HepG2 (cell line): ENCODE results near the gene APBA1. TPM values are rescaled to one million over a fixed set of nuclear protein-coding genes. Genes with fewer than 3 reads are reported as not detected.

Experiments
- FOXM1 ChIP-seq: sonication (generic); formaldehyde crosslinking; IDR thresholded peaks from 2 replicates; pipeline ENCODE4 v1.5.0; 2020; ENCODE audit warnings: missing genetic modification reagents
- FOXO1 ChIP-seq: sonication (generic); formaldehyde crosslinking; IDR thresholded peaks from 2 replicates; pipeline ENCODE4 v1.4.0; 2020; ENCODE audit warnings: missing genetic modification reagents
- GATA4 ChIP-seq: sonication (generic); IDR thresholded peaks from 2 replicates; pipeline ENCODE4 v1.6.1; 2016; ENCODE audit warnings: antibody characterized with exemption, low read depth, borderline replicate concordance
- HDAC1 ChIP-seq: sonication (generic); formaldehyde crosslinking; IDR thresholded peaks from 2 replicates; pipeline ENCODE4 v1.5.1; 2020; ENCODE audit warnings: mild to moderate bottlenecking, missing genetic modification reagents
- HNRNPK ChIP-seq: fragments of 200-400 bp; formaldehyde crosslinking; IDR thresholded peaks from 2 replicates; pipeline ENCODE4 v1.6.1; 2018; ENCODE audit warnings: low read length, low read depth, moderate library complexity, mild to moderate bottlenecking; ENCODE audit not compliant: poor library complexity, severe bottlenecking
- HOXA3 ChIP-seq: sonication (generic); formaldehyde crosslinking; IDR thresholded peaks from 2 replicates; pipeline ENCODE4 v1.5.0; 2020; ENCODE audit warnings: missing genetic modification reagents
- MLLT10 ChIP-seq: sonication (generic); formaldehyde crosslinking; IDR thresholded peaks from 2 replicates; pipeline ENCODE4 v1.4.0; 2020; ENCODE audit warnings: missing genetic modification reagents
- NAIF1 ChIP-seq: sonication (generic); formaldehyde crosslinking; IDR thresholded peaks from 2 replicates; pipeline ENCODE4 v1.5.0; 2020; ENCODE audit warnings: mild to moderate bottlenecking, missing genetic modification reagents, borderline replicate concordance
- PHF5A ChIP-seq: IDR thresholded peaks from one replicate; pipeline ENCODE4 v1.6.1; 2018; ENCODE audit warnings: low read depth, missing genetic modification reagents; ENCODE audit not compliant: unreplicated experiment
- SIN3B ChIP-seq: fragments of 150-350 bp; IDR thresholded peaks from 2 replicates; pipeline ENCODE4 v1.6.1; 2014; ENCODE audit warnings: low read length
- SIX4 ChIP-seq: sonication (generic); formaldehyde crosslinking; IDR thresholded peaks from 2 replicates; pipeline ENCODE4 v1.4.0; 2020; ENCODE audit warnings: missing genetic modification reagents
- SMAD3 ChIP-seq: sonication (generic); formaldehyde crosslinking; IDR thresholded peaks from 2 replicates; pipeline ENCODE4 v1.4.0; 2020; ENCODE audit warnings: missing genetic modification reagents
- SUZ12 ChIP-seq: fragments of 150-350 bp; IDR thresholded peaks from 2 replicates; pipeline ENCODE4 v1.6.1; 2014; ENCODE audit warnings: low read depth, low read length
- U2AF1 ChIP-seq: fragments of 200-400 bp; formaldehyde crosslinking; optimal IDR thresholded peaks from 2 replicates; pipeline ENCODE3; 2017; ENCODE audit warnings: mild to moderate bottlenecking, low read depth, low read length
- ZFP37 ChIP-seq: sonication (generic); formaldehyde crosslinking; IDR thresholded peaks from 2 replicates; pipeline ENCODE4 v1.4.0; 2020; ENCODE audit warnings: missing genetic modification reagents, borderline replicate concordance
- ZKSCAN8 ChIP-seq: IDR thresholded peaks from 2 replicates; pipeline ENCODE4 v1.6.1; 2016; ENCODE audit warnings: borderline replicate concordance, missing genetic modification reagents, missing compliant biosample characterization
- ZNF788 ChIP-seq: sonication (generic); formaldehyde crosslinking; IDR thresholded peaks from 2 replicates; pipeline ENCODE4 v1.5.0; 2020; ENCODE audit warnings: mild to moderate bottlenecking, missing genetic modification reagents, borderline replicate concordance
- ZNF816 ChIP-seq: sonication (generic); formaldehyde crosslinking; IDR thresholded peaks from 2 replicates; pipeline ENCODE4 v1.8.0; 2022; ENCODE audit warnings: missing genetic modification reagents, mild to moderate bottlenecking, borderline replicate concordance
- ZSCAN21 ChIP-seq: sonication (generic); formaldehyde crosslinking; IDR thresholded peaks from 2 replicates; pipeline ENCODE4 v1.8.0; 2022; ENCODE audit warnings: mild to moderate bottlenecking, missing genetic modification reagents, moderate library complexity, borderline replicate concordance
- polyA plus RNA-seq, 8 experiments: library from polyadenylated mRNA; depleted of rRNA in 3 of 8; stranded (reverse) in 7 of 8; unstranded in 1 of 8; fragments of >200 nt; fragmentation: Illumina TruSeq in 4 of 8; extraction: Trizol in 4 of 8; gene quantifications; 2 replicates each; pipeline versions ENCODE4 v1.2.1 to v1.2.3, GENCODE V29; 2011 to 2016; ENCODE audit warnings: low read depth in 4 of 8, missing spikeins in 1 of 8, mixed read lengths in 1 of 8; ENCODE audit not compliant: insufficient read depth in 1 of 8
- total RNA-seq, 5 experiments: library from RNA; depleted of rRNA; stranded (reverse); fragments of >200 nt; fragmentation: Illumina TruSeq; extraction: Trizol; gene quantifications; 2 replicates each; pipeline ENCODE4 v1.2.3, GENCODE V29; 2016; ENCODE audit warnings: low read depth in 1 of 5
- TF ChIP-seq, protein P1 (sequence below): sonication (generic); formaldehyde crosslinking; IDR thresholded peaks from 2 replicates; pipeline ENCODE4 v1.5.0; 2020; ENCODE audit warnings: missing genetic modification reagents
- TF ChIP-seq, protein P2 (sequence below): sonication (generic); formaldehyde crosslinking; IDR thresholded peaks from 2 replicates; pipeline ENCODE4 v1.5.0; 2020; ENCODE audit warnings: missing genetic modification reagents, mild to moderate bottlenecking, borderline replicate concordance
- TF ChIP-seq, protein P3 (sequence below): sonication (generic); formaldehyde crosslinking; IDR thresholded peaks from 2 replicates; pipeline ENCODE4 v1.4.0; 2020; ENCODE audit warnings: missing genetic modification reagents, borderline replicate concordance
- TF ChIP-seq, protein P4 (sequence below): sonication (generic); formaldehyde crosslinking; IDR thresholded peaks from 2 replicates; pipeline ENCODE4 v1.4.0; 2020; ENCODE audit warnings: missing genetic modification reagents, borderline replicate concordance

Gene APBA1
- total and polyA plus RNA-seq, 2 of the 13 experiments (the other 11 are each of a cell fraction or from before 2014, with no cell fraction given) = 0.15 TPM; not detected in 1

DNA sequence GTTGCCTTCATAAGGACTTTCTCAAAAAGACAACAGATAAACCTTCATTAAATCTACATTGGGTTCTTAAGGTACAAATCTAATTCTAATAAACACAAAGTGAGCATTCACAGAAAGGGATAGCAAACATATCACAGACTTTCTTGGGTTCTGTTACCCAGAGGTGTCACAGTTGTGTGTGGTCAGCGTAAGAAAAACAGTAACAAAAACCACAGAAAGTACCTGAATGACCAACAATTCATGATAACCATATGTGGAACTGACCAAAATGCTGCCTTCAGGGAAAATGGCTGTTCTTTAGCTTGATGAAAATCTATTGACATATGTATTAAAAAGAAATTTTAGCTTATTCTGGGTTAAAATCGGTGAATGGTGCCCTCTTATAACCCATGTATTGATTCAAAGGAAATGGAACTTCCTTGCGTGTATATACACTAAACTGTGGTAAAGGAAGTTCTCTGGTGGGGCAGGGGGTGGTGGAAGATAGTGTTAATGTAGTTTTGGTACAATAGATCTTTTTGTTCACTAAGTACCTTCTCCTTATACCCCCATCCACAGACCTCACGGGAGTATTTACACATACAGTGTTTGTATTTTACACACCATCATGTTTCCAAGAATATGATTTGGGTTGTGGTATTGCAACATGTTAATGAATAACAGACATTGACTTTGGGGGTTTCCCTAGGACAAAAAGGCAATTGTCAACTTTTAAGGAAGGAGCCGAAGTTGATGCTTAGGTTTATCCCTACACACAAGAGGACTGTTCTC, 152.5 kb downstream of the APBA1 start (continued):
- TF ChIP-seq ZNF816 (CRISPR knock-in tag) = no peak
- TF ChIP-seq SMAD3 (CRISPR knock-in tag) = peak; percentile 53; the same call in 1 of the 2 replicates
- TF ChIP-seq ZSCAN21 (CRISPR knock-in tag) = no peak
- TF ChIP-seq GATA4 = no peak
- 0 out of 2 replicates have a peak, but pooled peaks have one; percentile 52 for TF ChIP-seq ZKSCAN8 (CRISPR knock-in tag)
- TF ChIP-seq, protein P1, sequence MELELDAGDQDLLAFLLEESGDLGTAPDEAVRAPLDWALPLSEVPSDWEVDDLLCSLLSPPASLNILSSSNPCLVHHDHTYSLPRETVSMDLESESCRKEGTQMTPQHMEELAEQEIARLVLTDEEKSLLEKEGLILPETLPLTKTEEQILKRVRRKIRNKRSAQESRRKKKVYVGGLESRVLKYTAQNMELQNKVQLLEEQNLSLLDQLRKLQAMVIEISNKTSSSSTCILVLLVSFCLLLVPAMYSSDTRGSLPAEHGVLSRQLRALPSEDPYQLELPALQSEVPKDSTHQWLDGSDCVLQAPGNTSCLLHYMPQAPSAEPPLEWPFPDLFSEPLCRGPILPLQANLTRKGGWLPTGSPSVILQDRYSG (CRISPR knock-in tag) = no peak
- no peak for TF ChIP-seq HOXA3 (CRISPR knock-in tag)
- TF ChIP-seq ZFP37 (CRISPR knock-in tag) = no peak
- no peak for TF ChIP-seq HNRNPK
- no peak for TF ChIP-seq SUZ12
- TF ChIP-seq PHF5A (CRISPR knock-in tag) = no peak
- peak; percentile 52; the same call in 1 of the 2 replicates for TF ChIP-seq FOXO1 (CRISPR knock-in tag)
- no peak for TF ChIP-seq MLLT10
- TF ChIP-seq FOXM1 (CRISPR knock-in tag) = no peak
- TF ChIP-seq HDAC1 = no peak
- TF ChIP-seq, protein P2, sequence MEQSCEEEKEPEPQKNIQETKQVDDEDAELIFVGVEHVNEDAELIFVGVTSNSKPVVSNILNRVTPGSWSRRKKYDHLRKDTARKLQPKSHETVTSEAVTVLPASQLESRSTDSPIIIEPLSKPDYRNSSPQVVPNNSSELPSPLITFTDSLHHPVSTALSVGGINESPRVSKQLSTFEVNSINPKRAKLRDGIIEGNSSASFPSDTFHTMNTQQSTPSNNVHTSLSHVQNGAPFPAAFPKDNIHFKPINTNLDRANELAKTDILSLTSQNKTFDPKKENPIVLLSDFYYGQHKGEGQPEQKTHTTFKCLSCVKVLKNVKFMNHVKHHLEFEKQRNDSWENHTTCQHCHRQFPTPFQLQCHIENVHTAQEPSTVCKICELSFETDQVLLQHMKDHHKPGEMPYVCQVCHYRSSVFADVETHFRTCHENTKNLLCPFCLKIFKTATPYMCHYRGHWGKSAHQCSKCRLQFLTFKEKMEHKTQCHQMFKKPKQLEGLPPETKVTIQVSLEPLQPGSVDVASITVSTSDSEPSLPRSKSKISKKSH = no peak
- TF ChIP-seq ZNF788 = no peak
- TF ChIP-seq SIX4 = peak; percentile 57; the same call in 1 of the 2 replicates
- TF ChIP-seq, protein P3, sequence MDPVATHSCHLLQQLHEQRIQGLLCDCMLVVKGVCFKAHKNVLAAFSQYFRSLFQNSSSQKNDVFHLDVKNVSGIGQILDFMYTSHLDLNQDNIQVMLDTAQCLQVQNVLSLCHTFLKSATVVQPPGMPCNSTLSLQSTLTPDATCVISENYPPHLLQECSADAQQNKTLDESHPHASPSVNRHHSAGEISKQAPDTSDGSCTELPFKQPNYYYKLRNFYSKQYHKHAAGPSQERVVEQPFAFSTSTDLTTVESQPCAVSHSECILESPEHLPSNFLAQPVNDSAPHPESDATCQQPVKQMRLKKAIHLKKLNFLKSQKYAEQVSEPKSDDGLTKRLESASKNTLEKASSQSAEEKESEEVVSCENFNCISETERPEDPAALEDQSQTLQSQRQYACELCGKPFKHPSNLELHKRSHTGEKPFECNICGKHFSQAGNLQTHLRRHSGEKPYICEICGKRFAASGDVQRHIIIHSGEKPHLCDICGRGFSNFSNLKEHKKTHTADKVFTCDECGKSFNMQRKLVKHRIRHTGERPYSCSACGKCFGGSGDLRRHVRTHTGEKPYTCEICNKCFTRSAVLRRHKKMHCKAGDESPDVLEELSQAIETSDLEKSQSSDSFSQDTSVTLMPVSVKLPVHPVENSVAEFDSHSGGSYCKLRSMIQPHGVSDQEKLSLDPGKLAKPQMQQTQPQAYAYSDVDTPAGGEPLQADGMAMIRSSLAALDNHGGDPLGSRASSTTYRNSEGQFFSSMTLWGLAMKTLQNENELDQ (CRISPR knock-in tag) = no peak
- TF ChIP-seq, protein P4, sequence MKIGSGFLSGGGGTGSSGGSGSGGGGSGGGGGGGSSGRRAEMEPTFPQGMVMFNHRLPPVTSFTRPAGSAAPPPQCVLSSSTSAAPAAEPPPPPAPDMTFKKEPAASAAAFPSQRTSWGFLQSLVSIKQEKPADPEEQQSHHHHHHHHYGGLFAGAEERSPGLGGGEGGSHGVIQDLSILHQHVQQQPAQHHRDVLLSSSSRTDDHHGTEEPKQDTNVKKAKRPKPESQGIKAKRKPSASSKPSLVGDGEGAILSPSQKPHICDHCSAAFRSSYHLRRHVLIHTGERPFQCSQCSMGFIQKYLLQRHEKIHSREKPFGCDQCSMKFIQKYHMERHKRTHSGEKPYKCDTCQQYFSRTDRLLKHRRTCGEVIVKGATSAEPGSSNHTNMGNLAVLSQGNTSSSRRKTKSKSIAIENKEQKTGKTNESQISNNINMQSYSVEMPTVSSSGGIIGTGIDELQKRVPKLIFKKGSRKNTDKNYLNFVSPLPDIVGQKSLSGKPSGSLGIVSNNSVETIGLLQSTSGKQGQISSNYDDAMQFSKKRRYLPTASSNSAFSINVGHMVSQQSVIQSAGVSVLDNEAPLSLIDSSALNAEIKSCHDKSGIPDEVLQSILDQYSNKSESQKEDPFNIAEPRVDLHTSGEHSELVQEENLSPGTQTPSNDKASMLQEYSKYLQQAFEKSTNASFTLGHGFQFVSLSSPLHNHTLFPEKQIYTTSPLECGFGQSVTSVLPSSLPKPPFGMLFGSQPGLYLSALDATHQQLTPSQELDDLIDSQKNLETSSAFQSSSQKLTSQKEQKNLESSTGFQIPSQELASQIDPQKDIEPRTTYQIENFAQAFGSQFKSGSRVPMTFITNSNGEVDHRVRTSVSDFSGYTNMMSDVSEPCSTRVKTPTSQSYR = peak; percentile 86; the same call in 1 of the 2 replicates
- TF ChIP-seq SIN3B = no peak
- no peak for TF ChIP-seq U2AF1
- no peak for TF ChIP-seq NAIF1 (CRISPR knock-in tag)
